DMS 273 treated with DMSO at 0.1 percent for 48 hours (cell line): ENCODE measurements around the gene BAIAP2L1.
"Not testable (repeated sequence)": the region's sequence is repeated elsewhere in the genome, so short reads cannot be mapped to it uniquely, and the experiment has no call there.

Experiments
- DNase-seq: peaks from one replicate; lab custom pipeline; 2025; lab: John Stamatoyannopoulos, UW

The BAIAP2L1 gene

DNA sequence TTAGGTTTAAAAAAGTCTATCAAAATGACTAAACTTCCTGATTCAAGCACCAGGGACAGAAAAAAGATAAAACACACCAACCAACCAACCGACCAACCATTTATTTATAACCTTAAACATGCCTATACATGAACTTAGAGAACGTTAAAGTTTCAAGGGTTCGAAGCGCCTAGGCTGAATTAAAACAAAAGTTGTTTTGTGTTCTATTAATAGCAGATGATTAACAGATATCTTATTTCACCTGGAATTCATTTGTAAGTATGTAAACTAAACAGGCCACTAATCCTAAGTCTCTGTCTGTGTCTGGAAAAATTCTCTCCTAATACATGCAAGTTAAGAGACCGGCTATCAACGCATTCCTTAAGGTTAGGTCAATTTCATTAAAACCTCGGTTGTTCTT, 1.4 kb downstream of the BAIAP2L1 start:
- no peak for DNase-seq

- DNase-seq = no peak
Measured at GRCh38 chr7:98398567-98399372, 2.1 kb downstream of the BAIAP2L1 start.

DNA sequence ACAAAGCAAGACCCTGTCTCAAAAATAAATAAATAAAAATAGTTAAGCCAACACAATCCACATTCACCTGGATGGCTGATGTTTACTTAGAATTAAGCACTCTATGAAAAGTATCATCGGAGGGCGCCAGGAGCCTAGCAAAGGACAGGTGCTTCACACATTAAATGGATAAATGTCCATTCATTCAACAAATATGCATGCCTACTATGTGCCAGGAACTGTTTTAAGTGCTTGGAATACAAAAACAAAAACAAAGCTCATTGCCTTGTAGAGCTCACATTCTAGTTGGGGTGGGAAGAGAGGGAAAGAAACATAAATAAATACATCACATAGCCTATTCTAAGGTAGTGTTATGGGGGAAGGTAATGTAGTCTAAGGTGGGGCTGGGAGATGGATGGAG, 4.1 kb downstream of the BAIAP2L1 start:
- no peak for DNase-seq

DNA sequence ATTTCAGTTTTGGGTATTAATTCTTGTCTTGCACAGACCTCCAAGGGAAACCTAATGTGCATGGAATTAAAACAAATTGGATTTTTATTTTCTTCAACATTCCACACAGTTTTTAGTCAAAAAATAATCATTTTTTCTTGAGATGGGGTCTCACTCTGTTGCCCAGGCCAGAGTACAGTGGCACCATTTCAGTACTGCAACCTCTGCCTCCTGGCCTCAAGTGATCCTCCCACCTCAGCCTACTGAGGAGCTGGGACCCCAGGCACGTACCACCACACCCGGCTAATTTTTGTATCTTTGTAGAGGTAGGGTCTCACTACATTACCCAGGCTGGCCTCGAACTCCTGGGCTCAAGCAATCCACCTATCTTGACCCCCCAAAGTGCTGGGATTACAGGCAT, 4.9 kb downstream of the BAIAP2L1 start:
- no peak for DNase-seq

DNA sequence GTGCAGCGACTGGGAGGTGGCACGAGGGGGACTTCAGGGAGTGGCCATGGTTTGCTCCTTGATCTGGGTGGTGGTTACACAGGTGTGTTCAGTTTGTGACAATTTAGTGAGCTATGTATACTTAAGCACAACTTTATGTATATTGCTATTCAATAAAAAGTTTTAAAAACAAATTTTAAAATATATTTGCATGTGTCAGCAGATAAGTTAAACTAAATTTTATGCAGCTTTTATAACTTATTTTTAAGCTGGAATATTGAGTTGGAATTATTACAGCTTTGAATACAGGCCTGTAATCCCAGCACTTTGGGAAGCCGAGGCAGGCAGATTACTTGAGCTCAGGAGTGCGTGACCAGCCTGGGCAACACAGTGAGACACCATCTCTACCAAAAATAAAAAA, 5.4 kb downstream of the BAIAP2L1 start:
- DNase-seq = no peak

GRCh38 chr7:98394377-98394836, 6.5 kb downstream of the BAIAP2L1 start:
- DNase-seq = no peak

GRCh38 chr7:98387544-98388226, 13.2 kb downstream of the BAIAP2L1 start:
- no peak for DNase-seq

DNA sequence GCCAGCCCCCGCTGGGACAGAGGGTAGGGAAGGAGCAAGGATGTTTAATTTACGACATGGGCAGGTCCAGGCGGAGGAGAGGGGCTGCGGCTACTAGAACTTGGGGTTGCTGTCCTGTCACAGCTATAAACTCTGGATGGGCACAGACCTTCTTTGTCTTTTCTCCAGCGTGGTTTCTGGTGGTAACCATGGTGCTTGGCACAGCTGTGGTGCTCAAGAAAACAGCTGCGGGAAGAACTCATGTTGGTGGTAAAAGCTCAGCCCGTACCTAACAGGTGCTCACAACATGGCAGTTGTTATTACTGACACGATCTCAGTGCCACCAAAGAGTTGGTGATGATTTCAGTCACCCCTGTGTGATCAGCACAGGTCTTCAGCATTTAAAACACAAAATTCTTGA, 13.8 kb downstream of the BAIAP2L1 start:
- DNase-seq = no peak

DNA sequence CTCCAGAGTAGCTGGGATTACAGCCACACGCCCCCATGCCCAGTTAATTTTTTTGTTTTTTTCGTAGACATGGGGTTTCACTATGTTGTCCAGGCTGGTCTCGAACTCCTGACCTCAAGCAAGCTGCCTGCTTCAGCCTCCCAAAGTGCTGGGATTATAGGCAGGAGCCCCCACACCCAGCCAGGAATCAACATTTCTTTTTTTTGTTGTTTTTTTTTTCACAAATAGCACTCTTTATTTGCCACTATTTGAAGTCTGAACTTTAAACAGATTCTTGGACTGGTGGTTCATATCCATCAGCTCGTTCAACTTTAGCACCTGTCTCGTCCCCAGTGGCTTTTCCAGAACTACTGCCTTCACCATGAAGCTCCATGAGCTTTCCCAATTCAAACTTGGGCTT, 15.4 kb downstream of the BAIAP2L1 start:
- not testable (repeated sequence) for DNase-seq

DNA sequence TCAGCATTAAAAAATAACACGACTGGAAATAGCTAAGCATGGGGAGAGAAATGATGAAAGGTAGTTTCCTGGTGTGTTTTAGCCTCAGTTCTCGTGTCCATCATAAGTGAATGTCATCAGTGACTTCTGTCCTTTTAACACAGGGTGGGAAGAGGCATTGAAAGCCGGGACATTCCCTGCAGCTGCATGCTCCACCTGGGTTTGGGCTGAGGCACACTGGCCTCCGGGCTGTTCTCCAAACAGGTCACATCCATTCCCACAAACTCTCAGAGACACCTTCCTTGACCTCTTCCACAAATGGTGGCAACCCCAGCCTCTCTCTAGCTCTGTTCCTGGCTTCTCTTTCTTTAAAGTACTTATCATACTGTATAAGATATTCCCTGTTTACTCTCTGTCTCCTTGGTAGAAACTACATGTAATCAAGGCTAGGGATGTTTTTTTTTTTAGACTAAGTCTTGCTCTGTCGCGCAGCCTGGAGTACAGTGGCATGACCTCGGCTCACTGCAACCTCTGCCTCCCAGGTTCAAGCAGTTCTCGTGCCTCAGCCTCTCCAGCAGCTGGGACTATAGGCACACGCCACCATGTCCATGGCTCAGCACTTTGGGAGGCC, 22.6 kb downstream of the BAIAP2L1 start:
- no peak for DNase-seq

DNA sequence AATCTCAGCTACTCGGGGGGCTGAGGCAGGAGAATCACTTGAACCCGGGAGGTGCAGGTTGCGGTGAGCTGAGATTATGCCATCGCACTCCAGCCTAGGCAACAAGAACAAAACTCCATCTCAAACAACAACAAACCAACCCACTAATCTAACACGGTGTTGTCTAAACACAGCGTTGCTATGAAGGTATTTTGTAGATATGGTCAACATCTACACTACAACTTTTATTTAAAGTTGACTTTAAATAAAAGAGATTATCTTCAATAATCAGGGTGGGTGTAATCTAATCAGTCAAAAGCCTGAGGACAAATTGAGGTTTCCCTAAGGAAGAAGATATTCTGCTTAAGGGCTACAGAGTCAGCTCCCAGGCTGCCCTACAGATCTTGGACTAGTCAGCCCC, 24.2 kb downstream of the BAIAP2L1 start:
- no peak for DNase-seq

- no peak for DNase-seq
Measured at GRCh38 chr7:98375664-98376063, 25.2 kb downstream of the BAIAP2L1 start.

- DNase-seq = no peak
Measured at GRCh38 chr7:98374285-98374680, 26.6 kb downstream of the BAIAP2L1 start.

GRCh38 chr7:98372993-98373392, 27.9 kb downstream of the BAIAP2L1 start:
- peak; percentile 95 for DNase-seq

GRCh38 chr7:98369726-98370125, 31.2 kb downstream of the BAIAP2L1 start:
- DNase-seq = no peak

- no peak for DNase-seq
Measured at GRCh38 chr7:98368716-98369115, 32.2 kb downstream of the BAIAP2L1 start.

GRCh38 chr7:98366562-98366938, 34.3 kb downstream of the BAIAP2L1 start:
- no peak for DNase-seq

GRCh38 chr7:98365863-98366561, 34.9 kb downstream of the BAIAP2L1 start:
- DNase-seq = no peak

DNA sequence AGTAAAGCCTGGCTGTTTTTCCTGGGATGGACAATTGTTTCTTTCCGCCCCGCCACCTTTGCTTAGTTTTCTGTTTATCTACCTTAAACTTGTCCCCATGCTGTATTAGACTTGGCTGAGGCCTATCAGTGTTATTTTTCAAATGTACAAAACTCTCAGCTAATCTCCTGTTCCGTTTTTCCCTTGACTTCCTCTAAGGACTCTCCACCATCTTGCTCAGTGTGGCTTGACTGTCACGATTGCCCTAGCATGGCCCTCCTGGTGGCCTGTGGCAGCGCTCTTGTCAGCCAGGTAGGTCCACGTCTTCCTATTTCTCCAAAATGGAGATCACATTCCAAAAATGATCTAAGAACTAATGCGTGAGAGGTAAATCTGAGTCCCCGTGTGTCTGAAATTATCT, 36.7 kb downstream of the BAIAP2L1 start:
- DNase-seq = no peak

- DNase-seq = no peak
Measured at GRCh38 chr7:98362517-98362916, 38.4 kb downstream of the BAIAP2L1 start.

- DNase-seq = no peak
Measured at GRCh38 chr7:98360221-98361130, 40.4 kb downstream of the BAIAP2L1 start.
